Mesothelial cell of epicardium (in vitro differentiated cells): ENCODE data around the gene PRDM16. TPM values are rescaled to one million over a fixed set of nuclear protein-coding genes. Genes with fewer than 3 reads are reported as not detected.

Source experiments
- DNase-seq, 2 experiments: peaks; one replicate each; pipeline ENCODE4 v3.0.0; 2021; ENCODE audit warnings: low spot score in 2 of 2; ENCODE audit not compliant: unreplicated experiment in 2 of 2
- H3K27ac Mint-ChIP-seq: 2 replicates; pipeline ENCODE4 v1.8.0; 2021; ENCODE audit warnings: mixed read lengths
- H3K27me3 Mint-ChIP-seq: 2 replicates; pipeline ENCODE4 v1.8.0; 2021; ENCODE audit warnings: low read depth, mixed read lengths
- H3K36me3 Mint-ChIP-seq: 2 replicates; pipeline ENCODE4 v1.8.0; 2021; ENCODE audit warnings: mixed read lengths
- H3K4me1 Mint-ChIP-seq: 2 replicates; pipeline ENCODE4 v1.8.0; 2021; ENCODE audit warnings: mixed read lengths
- H3K4me3 Mint-ChIP-seq: 2 replicates; pipeline ENCODE4 v1.8.0; 2021; ENCODE audit warnings: mild to moderate bottlenecking, moderate library complexity, mixed read lengths
- H3K9me3 Mint-ChIP-seq: 2 replicates; pipeline ENCODE4 v1.8.0; 2021; ENCODE audit warnings: mixed read lengths
- total RNA-seq: library from RNA; stranded (reverse); gene quantifications from 3 replicates; pipeline ENCODE4 v1.2.1, GENCODE V29; 2021
- TF ChIP-seq, protein P1 (sequence below): fragments of 200-600 bp; sonication (generic); IDR thresholded peaks from one replicate; pipeline ENCODE4 v1.5.0; 2021; ENCODE audit warnings: antibody characterized with exemption; ENCODE audit not compliant: unreplicated experiment

PRDM16 gene
- total RNA-seq, 1 donor from 2014 or later = 1.4 TPM

DNA sequence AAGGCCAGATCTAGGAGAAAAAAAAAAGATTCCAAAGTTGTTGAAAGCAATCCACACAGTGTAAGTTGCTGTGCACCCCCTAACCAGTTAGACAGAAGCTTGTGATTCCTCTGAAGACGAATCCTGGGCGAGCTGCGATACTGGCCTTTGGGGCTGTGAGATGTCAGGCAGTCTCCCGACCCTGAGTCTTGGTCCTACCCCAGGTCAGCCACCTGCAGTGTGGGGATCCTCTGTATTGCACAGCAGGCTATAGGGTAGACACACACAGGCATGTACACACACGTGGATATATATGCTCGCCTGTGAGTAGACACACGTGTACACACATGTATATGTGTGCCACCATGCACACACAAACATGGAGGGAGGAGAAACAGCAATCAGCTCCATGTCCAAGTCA lies 34.8 kb upstream of the PRDM16 start:
- peak in 1 of 2 experiments; percentile 28 for DNase-seq
- H3K27ac Mint-ChIP-seq = no peak overlapping the region
- TF ChIP-seq, protein P1, sequence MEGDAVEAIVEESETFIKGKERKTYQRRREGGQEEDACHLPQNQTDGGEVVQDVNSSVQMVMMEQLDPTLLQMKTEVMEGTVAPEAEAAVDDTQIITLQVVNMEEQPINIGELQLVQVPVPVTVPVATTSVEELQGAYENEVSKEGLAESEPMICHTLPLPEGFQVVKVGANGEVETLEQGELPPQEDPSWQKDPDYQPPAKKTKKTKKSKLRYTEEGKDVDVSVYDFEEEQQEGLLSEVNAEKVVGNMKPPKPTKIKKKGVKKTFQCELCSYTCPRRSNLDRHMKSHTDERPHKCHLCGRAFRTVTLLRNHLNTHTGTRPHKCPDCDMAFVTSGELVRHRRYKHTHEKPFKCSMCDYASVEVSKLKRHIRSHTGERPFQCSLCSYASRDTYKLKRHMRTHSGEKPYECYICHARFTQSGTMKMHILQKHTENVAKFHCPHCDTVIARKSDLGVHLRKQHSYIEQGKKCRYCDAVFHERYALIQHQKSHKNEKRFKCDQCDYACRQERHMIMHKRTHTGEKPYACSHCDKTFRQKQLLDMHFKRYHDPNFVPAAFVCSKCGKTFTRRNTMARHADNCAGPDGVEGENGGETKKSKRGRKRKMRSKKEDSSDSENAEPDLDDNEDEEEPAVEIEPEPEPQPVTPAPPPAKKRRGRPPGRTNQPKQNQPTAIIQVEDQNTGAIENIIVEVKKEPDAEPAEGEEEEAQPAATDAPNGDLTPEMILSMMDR = no peak
- no peak overlapping the region for H3K4me3 Mint-ChIP-seq
- H3K36me3 Mint-ChIP-seq = no peaks in the 10 kb centered on the region
- H3K9me3 Mint-ChIP-seq = no peaks in the 10 kb centered on the region
- peaks cover 26% of the 10 kb centered on the region for H3K27me3 Mint-ChIP-seq
- no peaks in the 10 kb centered on the region for H3K4me1 Mint-ChIP-seq

DNA sequence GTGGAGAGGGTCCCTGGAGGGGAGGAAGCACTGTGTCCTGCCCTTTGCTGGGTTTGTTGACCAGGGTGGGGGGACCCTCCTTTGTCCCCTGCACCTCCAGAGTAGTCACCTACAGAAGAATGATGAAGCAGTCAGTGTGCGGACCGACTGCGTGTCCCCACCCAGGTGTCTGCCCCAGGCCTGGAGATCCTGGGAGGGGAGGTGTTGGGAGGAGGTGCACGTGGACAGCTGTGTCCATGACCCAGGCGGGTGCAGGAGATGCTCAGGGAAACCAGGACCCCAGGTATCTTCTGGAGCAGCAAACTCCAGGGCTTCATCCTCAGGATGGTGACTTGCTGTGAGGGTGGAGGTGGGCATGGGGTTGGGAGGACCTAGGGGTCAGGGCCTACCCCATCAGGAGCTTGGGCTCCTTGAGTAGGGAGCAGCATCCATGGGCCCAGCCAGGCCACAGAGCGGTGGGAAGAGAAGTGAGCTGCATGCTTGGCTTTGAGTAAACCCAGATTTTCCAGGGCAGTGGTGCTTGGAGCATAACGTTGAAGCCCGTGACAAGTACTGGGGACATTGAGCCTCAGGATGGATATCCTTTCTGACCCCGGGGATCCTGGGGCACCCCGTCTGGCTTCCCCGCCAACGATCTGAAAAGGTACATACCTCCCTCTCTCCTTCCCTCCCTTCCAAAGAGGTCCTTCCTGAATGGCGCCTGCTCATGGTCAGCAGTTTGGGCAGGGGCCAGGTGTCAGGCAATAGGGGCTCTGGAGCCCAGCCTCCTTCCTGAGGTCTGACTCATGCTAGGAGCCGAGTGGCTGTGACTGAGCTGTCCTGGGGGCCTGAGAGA lies 34.1 kb upstream of the PRDM16 start:
- Mint-ChIP-seq H3K27ac (no peak overlapping the region), H3K27me3 (peaks cover 26% of the 10 kb centered on the region), H3K4me1 (no peaks in the 10 kb centered on the region), H3K36me3 (no peaks in the 10 kb centered on the region), H3K4me3 (no peak overlapping the region), H3K9me3 (no peaks in the 10 kb centered on the region)
- peak in 1 of 2 experiments; percentile 36 for DNase-seq
- TF ChIP-seq, protein P1 = no peak

DNA sequence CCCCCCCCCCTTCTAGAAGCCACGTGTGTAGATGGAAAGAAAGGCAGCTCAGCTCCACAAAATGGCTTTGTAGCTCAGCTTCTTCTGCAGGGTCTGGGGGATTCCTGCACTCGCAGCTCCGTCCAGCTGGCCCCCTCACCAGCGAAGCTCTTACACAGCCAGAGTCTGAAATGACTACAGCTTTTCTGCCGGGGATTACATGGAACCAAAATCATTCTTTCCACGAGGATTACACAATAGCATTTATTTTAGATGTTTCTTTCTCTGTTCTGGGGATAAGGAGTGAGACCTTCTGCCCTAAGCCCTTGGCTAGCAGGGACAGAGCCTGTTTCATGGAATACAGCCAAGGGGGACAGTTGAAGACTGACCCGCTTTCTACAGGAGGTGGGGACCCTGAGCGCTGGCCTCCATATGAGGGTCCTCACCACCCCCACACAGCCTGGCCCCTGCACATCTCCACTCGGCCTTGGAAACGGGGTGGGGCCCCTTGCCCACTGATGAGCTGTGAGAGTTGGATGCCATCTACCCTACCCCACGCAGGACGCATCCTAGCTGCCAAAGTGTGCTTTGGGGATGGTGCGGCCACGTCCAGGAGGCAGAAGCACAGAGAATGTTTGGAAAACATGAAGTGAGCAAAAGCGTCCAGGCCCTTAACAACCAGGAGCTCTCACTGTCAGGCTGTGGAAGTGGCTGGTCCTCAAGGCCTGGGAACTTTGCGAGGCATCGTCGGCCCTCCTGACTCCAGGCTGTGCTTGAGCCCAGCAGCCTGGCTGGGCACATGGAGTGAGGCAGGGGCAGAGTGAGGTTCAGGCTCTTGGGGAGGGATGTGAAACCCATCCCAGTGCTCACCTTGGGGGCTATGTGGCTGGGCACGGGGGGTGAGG lies 33.2 kb upstream of the PRDM16 start:
- no peak overlapping the region for H3K27ac Mint-ChIP-seq
- TF ChIP-seq, protein P1 = no peak
- H3K36me3 Mint-ChIP-seq = no peaks in the 10 kb centered on the region
- peak in 1 of 2 experiments; percentile 35 for DNase-seq
- no peaks in the 10 kb centered on the region for H3K9me3 Mint-ChIP-seq
- no peak overlapping the region for H3K4me3 Mint-ChIP-seq
- H3K27me3 Mint-ChIP-seq = peaks cover 26% of the 10 kb centered on the region
- no peaks in the 10 kb centered on the region for H3K4me1 Mint-ChIP-seq

DNA sequence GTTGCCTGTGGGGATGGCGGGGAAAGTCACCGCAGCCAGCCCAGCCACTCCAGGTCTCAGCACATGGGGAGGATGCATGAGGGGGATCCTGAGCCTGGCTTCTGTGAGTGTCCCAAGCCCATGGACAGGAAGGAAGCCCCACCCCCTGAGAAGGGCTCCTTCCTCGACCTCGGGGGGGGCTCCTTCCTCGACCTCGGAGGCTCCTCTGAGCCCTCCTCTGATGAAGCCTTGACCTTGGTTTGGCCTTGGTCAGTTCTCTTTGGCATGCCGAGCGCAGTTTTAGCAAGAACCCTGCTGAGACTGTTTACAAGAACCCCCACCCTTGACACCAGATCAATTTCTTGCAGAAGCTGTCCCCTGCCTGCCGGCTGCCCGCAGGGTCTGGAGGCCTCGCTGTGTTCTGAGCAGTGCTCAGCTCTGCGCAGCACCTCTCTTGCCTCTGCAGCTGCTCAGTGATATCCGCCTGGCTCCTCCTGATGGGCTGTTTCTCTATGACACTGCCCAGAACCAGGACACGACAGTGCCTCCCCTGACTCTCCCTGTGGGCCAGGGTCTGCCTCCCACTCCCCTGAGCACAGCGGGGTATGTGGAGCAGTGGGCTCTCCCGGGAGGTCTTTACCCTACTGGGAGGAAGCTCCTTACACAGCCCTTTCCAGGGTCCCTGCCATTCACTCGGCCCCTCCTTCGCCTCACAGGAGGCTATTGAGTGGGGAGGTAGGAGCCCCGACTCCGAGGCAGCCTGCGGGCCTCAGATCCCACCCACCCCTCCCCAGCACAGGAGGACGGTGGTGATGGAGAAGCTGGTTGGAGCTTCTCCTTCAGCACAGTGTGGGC lies 32.3 kb upstream of the PRDM16 start:
- Mint-ChIP-seq H3K4me3 (no peak overlapping the region), H3K27ac (no peak overlapping the region), H3K9me3 (no peaks in the 10 kb centered on the region), H3K36me3 (no peaks in the 10 kb centered on the region), H3K4me1 (no peaks in the 10 kb centered on the region), H3K27me3 (peaks cover 26% of the 10 kb centered on the region)
- TF ChIP-seq, protein P1 = no peak
- peak in 1 of 2 experiments; percentile 31 for DNase-seq

DNA sequence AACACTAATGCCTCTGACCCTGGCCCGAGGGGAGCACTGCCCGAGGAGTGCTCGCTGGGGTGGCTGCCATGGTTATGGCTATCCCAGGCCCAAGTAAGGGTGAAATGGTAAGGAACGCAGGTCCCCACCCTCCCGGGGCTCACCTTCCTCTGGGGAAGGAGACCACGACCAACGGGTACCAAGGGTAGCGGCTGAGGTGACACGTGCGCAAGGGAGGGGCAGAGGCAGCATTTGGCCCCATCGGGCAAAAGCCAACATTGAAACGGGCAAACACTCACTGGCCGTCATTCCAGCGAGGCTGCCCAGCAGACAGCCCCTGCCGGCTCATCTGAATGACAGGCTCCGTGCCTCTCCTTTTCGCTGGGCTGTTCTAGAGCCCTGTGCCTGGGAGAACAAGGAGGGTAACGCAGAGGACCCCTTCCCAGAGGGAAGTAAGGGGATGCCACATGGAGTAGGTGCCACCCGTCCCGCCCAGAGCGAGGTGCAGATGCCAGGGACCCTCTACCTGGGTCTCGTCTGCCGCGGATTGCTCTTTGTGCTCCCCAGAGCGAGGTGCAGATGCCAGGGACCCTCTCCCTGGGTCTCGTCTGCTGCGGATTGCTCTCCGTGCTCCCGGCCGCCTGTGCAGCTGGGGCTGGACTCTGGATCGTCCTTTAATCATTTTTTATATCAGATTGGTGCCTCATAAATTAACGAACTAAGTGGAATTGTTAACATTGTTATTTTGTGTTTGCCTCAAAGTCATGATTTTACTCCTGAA lies 31.5 kb upstream of the PRDM16 start:
- no peaks in the 10 kb centered on the region for H3K36me3 Mint-ChIP-seq
- no peak overlapping the region for H3K27ac Mint-ChIP-seq
- DNase-seq = peak in 1 of 2 experiments; percentile 29
- no peaks in the 10 kb centered on the region for H3K9me3 Mint-ChIP-seq
- H3K27me3 Mint-ChIP-seq = peaks cover 26% of the 10 kb centered on the region
- TF ChIP-seq, protein P1 = no peak
- no peaks in the 10 kb centered on the region for H3K4me1 Mint-ChIP-seq
- H3K4me3 Mint-ChIP-seq = no peak overlapping the region
